Measurements from ENCODE around the gene ROR2. TPM values are rescaled to one million over a fixed set of nuclear protein-coding genes. Genes with fewer than 3 reads are reported as not detected.
"Not testable (repeated sequence)": the region's sequence is repeated elsewhere in the genome, so short reads cannot be mapped to it uniquely, and the experiment has no call there.

Gene ROR2
- total and polyA plus RNA-seq, 2 experiments from 2014 or later: 7.1 to 12.9 TPM

DNA sequence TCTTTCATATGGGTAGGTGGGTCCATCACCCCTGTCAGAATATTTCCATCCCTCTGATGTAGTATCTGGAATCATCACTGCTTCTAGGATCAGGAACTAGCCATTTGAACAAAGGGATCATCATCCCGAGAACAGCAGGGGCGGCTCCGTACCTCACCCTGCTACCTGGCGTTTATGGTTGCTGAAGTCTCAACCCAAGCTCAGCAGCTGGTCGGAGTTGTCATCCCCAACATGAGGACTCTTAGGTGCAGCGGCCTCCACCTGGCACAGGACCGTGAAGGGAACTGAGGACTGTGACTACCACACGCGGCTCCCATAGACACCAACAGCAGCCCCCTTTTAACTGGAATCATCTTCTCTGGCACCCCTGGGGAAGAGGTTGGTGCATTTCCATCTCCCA lies 35.1 kb downstream of the ROR2 start:
- Histone ChIP-seq H2AFZ (no peak overlapping the region), H4K20me1 (ENCODE audit: insufficient read depth) (no peaks in the 10 kb centered on the region), H3K4me1 (ENCODE audit: insufficient read depth) (no peaks in the 10 kb centered on the region), H3K36me3 (ENCODE audit: low read depth) (no peaks in the 10 kb centered on the region), H3F3A (ENCODE audit: insufficient read depth) (no peaks in the 10 kb centered on the region), H3K4me3 (no peak overlapping the region), H3K27ac (no peak overlapping the region), H3K79me2 (ENCODE audit: insufficient read depth) (peaks cover 22% of the 10 kb centered on the region), H3K9me3 (ENCODE audit: low read depth) (no peaks in the 10 kb centered on the region), H3K9me2 (ENCODE audit: insufficient read depth) (no peaks in the 10 kb centered on the region), H3K9ac (no peak overlapping the region), H3K27me3 (replicated peaks; ENCODE audit: insufficient read depth) (no peaks in the 10 kb centered on the region), H3K4me2 (ENCODE audit: unreplicated experiment) (no peak overlapping the region)
- in situ Hi-C loops (cut with MboI): no loop called here
- DNase-seq: no peak
- TF ChIP-seq EZH2phosphoT487 (IDR thresholded peaks at IDR 0.05; ENCODE audit: insufficient read depth, low read depth) (no peak), EZH2 (IDR thresholded peaks at IDR 0.05; ENCODE audit: insufficient read depth, poor library complexity, severe bottlenecking) (no peak)
- WGBS, 2 experiments (ENCODE audit: low coverage in 1 of 2, low lambda C conversion rate in 2 of 2, missing lambda C conversion rate in 2 of 2): 86 to 87% methylated on average over 9 of the region's 9 CpGs

DNA sequence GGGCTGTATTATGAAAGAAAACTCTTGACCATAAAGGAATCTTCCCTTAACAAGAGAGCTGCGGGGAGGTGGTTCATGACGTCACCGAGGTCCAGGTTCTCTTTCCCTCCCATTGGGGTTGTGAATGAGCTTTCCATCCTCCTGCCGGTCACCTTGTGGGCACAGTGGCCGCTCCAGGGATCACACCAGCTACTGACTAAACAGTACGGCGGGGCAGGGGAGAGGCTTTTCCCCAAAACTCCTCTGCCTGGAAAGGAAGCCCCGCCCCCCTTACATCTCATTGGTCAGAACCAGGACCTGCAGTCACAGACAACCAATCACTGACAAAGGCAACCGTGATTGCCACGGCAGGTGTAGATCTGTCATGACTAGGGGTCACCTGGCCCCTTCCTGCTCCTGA lies 35.6 kb downstream of the ROR2 start:
- Histone ChIP-seq H3K36me3 (ENCODE audit: low read depth) (no peaks in the 10 kb centered on the region), H3K4me2 (ENCODE audit: unreplicated experiment) (no peak overlapping the region), H2AFZ (no peak overlapping the region), H3K9ac (no peak overlapping the region), H3F3A (ENCODE audit: insufficient read depth) (no peaks in the 10 kb centered on the region), H3K79me2 (ENCODE audit: insufficient read depth) (peaks cover 17% of the 10 kb centered on the region), H3K27me3 (replicated peaks; ENCODE audit: insufficient read depth) (no peaks in the 10 kb centered on the region), H3K9me2 (ENCODE audit: insufficient read depth) (no peaks in the 10 kb centered on the region), H3K4me1 (ENCODE audit: insufficient read depth) (no peaks in the 10 kb centered on the region), H3K27ac (no peak overlapping the region), H3K9me3 (ENCODE audit: low read depth) (no peaks in the 10 kb centered on the region), H3K4me3 (no peak overlapping the region), H4K20me1 (ENCODE audit: insufficient read depth) (no peaks in the 10 kb centered on the region)
- DNase-seq: no peak
- TF ChIP-seq EZH2 (IDR thresholded peaks at IDR 0.05; ENCODE audit: insufficient read depth, poor library complexity, severe bottlenecking): no peak
- no peak for TF ChIP-seq EZH2phosphoT487 (IDR thresholded peaks at IDR 0.05; ENCODE audit: insufficient read depth, low read depth)
- in situ Hi-C loops (cut with MboI): no loop called here
- 91% methylated on average over 10 of the region's 10 CpGs for WGBS, 2 experiments (ENCODE audit: low coverage in 1 of 2, low lambda C conversion rate in 2 of 2, missing lambda C conversion rate in 2 of 2)

DNA sequence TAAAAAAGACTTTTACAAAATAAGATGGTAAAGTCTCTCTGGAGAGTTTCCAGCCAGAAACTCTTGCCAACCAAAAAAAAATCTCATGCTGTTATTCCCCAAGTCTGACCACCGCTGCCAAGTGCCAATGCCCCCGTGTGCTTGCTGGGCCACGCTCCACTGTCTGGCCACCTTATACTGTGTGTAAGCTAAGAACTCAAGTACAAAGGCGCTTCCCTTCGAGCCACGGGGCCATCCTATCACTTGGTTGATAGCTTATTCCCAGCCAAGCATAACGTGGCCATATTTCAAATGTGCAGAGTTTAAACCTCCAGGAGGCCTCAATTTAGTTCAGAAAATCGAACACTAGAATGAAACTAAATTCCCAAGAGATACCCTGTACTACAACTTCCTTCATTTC lies 36.0 kb downstream of the ROR2 start:
- Histone ChIP-seq H3K4me1 (ENCODE audit: insufficient read depth) (no peaks in the 10 kb centered on the region), H3K9me2 (ENCODE audit: insufficient read depth) (no peaks in the 10 kb centered on the region), H3K79me2 (ENCODE audit: insufficient read depth) (peaks cover 13% of the 10 kb centered on the region), H3K27me3 (replicated peaks; ENCODE audit: insufficient read depth) (no peaks in the 10 kb centered on the region), H4K20me1 (ENCODE audit: insufficient read depth) (no peaks in the 10 kb centered on the region), H3F3A (ENCODE audit: insufficient read depth) (no peaks in the 10 kb centered on the region), H3K9me3 (ENCODE audit: low read depth) (no peaks in the 10 kb centered on the region), H3K4me3 (no peak overlapping the region), H3K9ac (no peak overlapping the region), H3K27ac (no peak overlapping the region), H3K36me3 (ENCODE audit: low read depth) (no peaks in the 10 kb centered on the region), H2AFZ (no peak overlapping the region), H3K4me2 (ENCODE audit: unreplicated experiment) (no peak overlapping the region)
- 76 to 77% methylated on average over 8 of the region's 8 CpGs for WGBS, 2 experiments (ENCODE audit: low coverage in 1 of 2, low lambda C conversion rate in 2 of 2, missing lambda C conversion rate in 2 of 2)
- in situ Hi-C loops (cut with MboI): no loop called here
- DNase-seq: no peak
- TF ChIP-seq EZH2 (IDR thresholded peaks at IDR 0.05; ENCODE audit: insufficient read depth, poor library complexity, severe bottlenecking) (no peak), EZH2phosphoT487 (IDR thresholded peaks at IDR 0.05; ENCODE audit: insufficient read depth, low read depth) (no peak)

DNA sequence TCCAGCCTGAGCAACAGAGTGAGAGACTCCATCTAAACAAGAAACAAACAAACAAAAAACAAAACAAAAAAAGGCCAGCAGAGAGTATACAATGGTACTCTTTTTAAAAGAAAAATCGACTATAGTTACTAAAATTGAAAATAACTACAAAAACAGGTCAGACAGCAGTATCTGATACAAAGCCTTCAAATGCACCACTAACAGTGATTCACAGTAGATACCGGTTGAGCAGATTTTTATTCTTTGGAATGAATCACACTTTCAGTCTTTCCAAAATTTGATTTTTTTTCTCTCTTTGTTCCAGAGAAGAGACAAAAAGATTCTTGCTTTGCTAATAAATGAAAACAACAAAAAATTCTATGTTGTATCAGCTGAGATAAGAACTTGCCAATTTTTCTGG lies 36.9 kb downstream of the ROR2 start:
- Histone ChIP-seq H3K9me3 (ENCODE audit: low read depth) (no peaks in the 10 kb centered on the region), H3K9me2 (ENCODE audit: insufficient read depth) (no peaks in the 10 kb centered on the region), H3K79me2 (ENCODE audit: insufficient read depth) (peaks cover 12% of the 10 kb centered on the region; the same call in 1 of the 2 replicates), H4K20me1 (ENCODE audit: insufficient read depth) (no peaks in the 10 kb centered on the region), H3K4me2 (ENCODE audit: unreplicated experiment) (no peak overlapping the region), H3F3A (ENCODE audit: insufficient read depth) (no peaks in the 10 kb centered on the region), H3K36me3 (ENCODE audit: low read depth) (no peaks in the 10 kb centered on the region), H3K27me3 (replicated peaks; ENCODE audit: insufficient read depth) (no peaks in the 10 kb centered on the region), H2AFZ (no peak overlapping the region), H3K4me1 (ENCODE audit: insufficient read depth) (peaks cover 5% of the 10 kb centered on the region; the same call in 1 of the 2 replicates), H3K27ac (no peak overlapping the region), H3K4me3 (no peak overlapping the region), H3K9ac (no peak overlapping the region)
- WGBS, 2 experiments (ENCODE audit: low coverage in 1 of 2, low lambda C conversion rate in 2 of 2, missing lambda C conversion rate in 2 of 2): 45% methylated on average over 2 of the region's 2 CpGs
- in situ Hi-C loops (cut with MboI): no loop called here
- TF ChIP-seq EZH2phosphoT487 (IDR thresholded peaks at IDR 0.05; ENCODE audit: insufficient read depth, low read depth) (no peak), EZH2 (IDR thresholded peaks at IDR 0.05; ENCODE audit: insufficient read depth, poor library complexity, severe bottlenecking) (no peak)
- DNase-seq: peak; percentile 19

- Histone ChIP-seq H2AFZ (no peak overlapping the region), H3K4me1 (ENCODE audit: insufficient read depth) (peaks cover 5% of the 10 kb centered on the region; the same call in 1 of the 2 replicates), H3K36me3 (ENCODE audit: low read depth) (no peaks in the 10 kb centered on the region), H3K79me2 (ENCODE audit: insufficient read depth) (0 out of 2 replicates have a peak, but pooled peaks cover 11% of the 10 kb centered on the region), H3K9me2 (ENCODE audit: insufficient read depth) (no peaks in the 10 kb centered on the region), H3K9ac (no peak overlapping the region), H3K4me3 (no peak overlapping the region), H3K27ac (no peak overlapping the region), H3K9me3 (ENCODE audit: low read depth) (no peaks in the 10 kb centered on the region), H4K20me1 (ENCODE audit: insufficient read depth) (no peaks in the 10 kb centered on the region), H3F3A (ENCODE audit: insufficient read depth) (no peaks in the 10 kb centered on the region), H3K27me3 (replicated peaks; ENCODE audit: insufficient read depth) (no peaks in the 10 kb centered on the region), H3K4me2 (ENCODE audit: unreplicated experiment) (no peak overlapping the region)
- DNase-seq: no peak
- WGBS, 2 experiments (ENCODE audit: low coverage in 1 of 2, low lambda C conversion rate in 2 of 2, missing lambda C conversion rate in 2 of 2): 82 to 88% methylated on average over 2 of the region's 2 CpGs
- no peak for TF ChIP-seq EZH2 (IDR thresholded peaks at IDR 0.05; ENCODE audit: insufficient read depth, poor library complexity, severe bottlenecking)
- no peak for TF ChIP-seq EZH2phosphoT487 (IDR thresholded peaks at IDR 0.05; ENCODE audit: insufficient read depth, low read depth)
- in situ Hi-C loops (cut with MboI): no loop called here
Observed at GRCh38 chr9:91911657-91912056, 38.4 kb downstream of the ROR2 start.

DNA sequence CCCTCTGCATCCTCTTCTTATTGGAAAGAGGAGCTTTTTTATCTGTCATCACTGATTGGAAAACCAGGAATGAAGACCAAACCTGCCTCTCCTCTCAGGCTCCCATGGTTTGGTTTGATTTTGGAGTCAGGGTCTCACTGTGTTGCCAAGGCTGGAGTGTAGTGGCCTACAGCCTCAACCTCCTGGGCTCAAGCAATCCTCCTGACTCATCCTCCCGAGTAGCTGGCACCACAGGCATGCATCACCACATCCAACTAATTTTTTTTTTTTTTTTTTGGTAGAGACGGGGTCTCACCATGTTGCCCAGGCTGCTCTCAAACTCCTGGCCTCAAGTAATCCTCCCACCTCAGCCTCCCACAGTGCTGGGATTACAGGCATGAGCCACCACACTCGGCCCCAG lies 40.8 kb downstream of the ROR2 start:
- in situ Hi-C loops (cut with MboI); H3K36me3 ChIP-seq (ENCODE audit: low read depth); H3K27ac ChIP-seq; H3K4me1 ChIP-seq (ENCODE audit: insufficient read depth); H2AFZ ChIP-seq; H4K20me1 ChIP-seq (ENCODE audit: insufficient read depth); H3K9ac ChIP-seq; H3K4me2 ChIP-seq (ENCODE audit: unreplicated experiment); H3K9me3 ChIP-seq (ENCODE audit: low read depth); H3K9me2 ChIP-seq (ENCODE audit: insufficient read depth); H3F3A ChIP-seq (ENCODE audit: insufficient read depth); H3K27me3 ChIP-seq (replicated peaks; ENCODE audit: insufficient read depth); H3K4me3 ChIP-seq: not testable (repeated sequence)
- peak; percentile 33 for DNase-seq
- 65 to 67% methylated on average over 3 of the region's 3 CpGs for WGBS, 2 experiments (ENCODE audit: low coverage in 1 of 2, low lambda C conversion rate in 2 of 2, missing lambda C conversion rate in 2 of 2)
- peaks cover 28% of the 10 kb centered on the region for H3K79me2 ChIP-seq (ENCODE audit: insufficient read depth)

All from GM23248 (cell line).